Liver (tissue), 2 donors: Measurements from ENCODE around the gene EPHB2.

Experiments
- CTCF ChIP-seq: fragments of 150-350 bp; IDR thresholded peaks from 2 replicates; pipeline ENCODE4 v1.5.1; 2017; ENCODE audit warnings: improper control_type of control experiment, low read depth, low read length; ENCODE audit not compliant: missing input control
- REST ChIP-seq: IDR thresholded peaks from 2 replicates; pipeline ENCODE4 v1.6.1; 2016; ENCODE audit warnings: antibody characterized with exemption, mild to moderate bottlenecking
- YY1 ChIP-seq: IDR thresholded peaks from 2 replicates; pipeline ENCODE4 v1.6.1; 2016; ENCODE audit warnings: antibody characterized with exemption, mild to moderate bottlenecking
- donor health status: healthy.

- no peak for TF ChIP-seq CTCF
- TF ChIP-seq YY1, result no peak
- no peak for TF ChIP-seq REST
Observed at GRCh38 chr1:22821027-22821426, 110.4 kb downstream of the EPHB2 start.
